Measurements from ENCODE around the gene COL5A2. TPM values are rescaled to one million over a fixed set of nuclear protein-coding genes. Genes with fewer than 3 reads are reported as not detected.
A peak's percentile ranks its signal among the peaks of the same experiment; 100 is the strongest.

Gene COL5A2
- total RNA-seq, 1 donor from 2014 or later = 29.8 TPM

DNA sequence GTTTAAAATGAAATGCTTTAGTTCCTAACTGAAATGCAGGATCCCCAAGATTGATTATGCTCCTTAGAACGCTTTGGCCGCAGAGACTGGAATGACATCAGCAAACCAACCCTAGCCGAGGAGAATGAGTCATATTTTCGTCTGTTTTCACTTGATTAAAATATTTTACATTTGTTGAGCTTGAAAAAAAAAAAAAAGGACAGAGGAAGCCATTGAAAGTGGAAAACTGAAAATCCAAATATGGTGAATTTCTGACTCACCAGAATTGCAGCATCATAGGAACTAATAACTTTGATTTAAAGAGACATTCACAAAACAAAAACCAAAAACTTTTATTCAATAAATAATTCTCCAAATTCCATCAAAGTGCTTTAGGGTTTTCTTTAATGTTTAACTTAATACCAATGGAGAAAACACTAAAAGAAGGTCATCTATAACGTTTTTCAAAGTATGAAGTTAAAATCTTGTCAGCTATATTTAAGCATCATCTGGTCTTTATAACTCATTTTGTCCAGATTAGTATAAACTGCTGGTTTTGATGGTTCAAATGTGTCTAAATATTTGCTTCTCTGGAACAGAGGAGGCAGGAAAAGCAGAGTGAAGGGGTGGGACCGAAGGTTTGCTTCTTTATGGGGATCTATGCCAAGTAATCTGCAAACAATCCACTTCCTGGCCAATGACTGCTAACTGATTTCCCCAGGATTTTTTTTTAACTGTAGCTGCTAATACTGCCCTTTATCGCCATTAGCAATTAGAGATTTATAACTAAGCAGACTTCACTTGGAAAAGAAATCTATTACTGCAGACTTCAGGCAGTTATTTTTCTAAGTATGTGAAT, 30.9 kb upstream of the COL5A2 start:
- Histone ChIP-seq H3K27ac (peak overlapping the region; percentile 72), H3K4me3 (peak overlapping the region; percentile 20), H3K36me3 (no peaks in the 10 kb centered on the region), H3K4me1 (peaks cover 4% of the 10 kb centered on the region), H3K9me3 (no peaks in the 10 kb centered on the region), H3K27me3 (no peaks in the 10 kb centered on the region)
- intact Hi-C loops (cut with DNase I) = no loop called here
- TF ChIP-seq, protein P1, sequence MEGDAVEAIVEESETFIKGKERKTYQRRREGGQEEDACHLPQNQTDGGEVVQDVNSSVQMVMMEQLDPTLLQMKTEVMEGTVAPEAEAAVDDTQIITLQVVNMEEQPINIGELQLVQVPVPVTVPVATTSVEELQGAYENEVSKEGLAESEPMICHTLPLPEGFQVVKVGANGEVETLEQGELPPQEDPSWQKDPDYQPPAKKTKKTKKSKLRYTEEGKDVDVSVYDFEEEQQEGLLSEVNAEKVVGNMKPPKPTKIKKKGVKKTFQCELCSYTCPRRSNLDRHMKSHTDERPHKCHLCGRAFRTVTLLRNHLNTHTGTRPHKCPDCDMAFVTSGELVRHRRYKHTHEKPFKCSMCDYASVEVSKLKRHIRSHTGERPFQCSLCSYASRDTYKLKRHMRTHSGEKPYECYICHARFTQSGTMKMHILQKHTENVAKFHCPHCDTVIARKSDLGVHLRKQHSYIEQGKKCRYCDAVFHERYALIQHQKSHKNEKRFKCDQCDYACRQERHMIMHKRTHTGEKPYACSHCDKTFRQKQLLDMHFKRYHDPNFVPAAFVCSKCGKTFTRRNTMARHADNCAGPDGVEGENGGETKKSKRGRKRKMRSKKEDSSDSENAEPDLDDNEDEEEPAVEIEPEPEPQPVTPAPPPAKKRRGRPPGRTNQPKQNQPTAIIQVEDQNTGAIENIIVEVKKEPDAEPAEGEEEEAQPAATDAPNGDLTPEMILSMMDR (IDR thresholded peaks at IDR 0.05) = no peak
- DNase-seq = no peak
- ATAC-seq = no peak

DNA sequence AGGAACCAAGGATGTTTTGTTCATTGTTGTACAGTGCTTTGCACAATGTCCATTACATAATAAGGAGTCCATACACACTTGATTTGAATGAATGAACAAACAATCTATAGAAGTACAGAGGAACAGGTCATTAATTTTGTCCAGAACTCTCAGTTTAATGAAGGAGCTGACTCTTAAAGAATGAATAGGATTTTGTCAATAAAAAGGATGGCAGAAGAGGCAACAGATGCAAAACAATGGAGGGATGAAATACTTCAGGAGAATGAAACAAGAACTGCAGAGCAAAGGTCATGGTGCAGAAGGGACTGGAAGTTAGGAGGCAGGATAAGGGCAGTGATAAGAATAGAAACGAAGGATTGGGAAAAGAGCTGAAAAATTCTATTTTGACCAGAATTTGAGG, 28.7 kb upstream of the COL5A2 start:
- ATAC-seq (no peak), DNase-seq (no peak)
- intact Hi-C loops (cut with DNase I) = no loop called here
- H3K36me3 ChIP-seq = no peaks in the 10 kb centered on the region
- no peaks in the 10 kb centered on the region for H3K27me3 ChIP-seq
- no peak overlapping the region for H3K4me3 ChIP-seq
- H3K4me1 ChIP-seq = peaks cover 4% of the 10 kb centered on the region
- no peaks in the 10 kb centered on the region for H3K9me3 ChIP-seq
- TF ChIP-seq, protein P1 (IDR thresholded peaks at IDR 0.05) = no peak
- no peak overlapping the region for H3K27ac ChIP-seq

DNA sequence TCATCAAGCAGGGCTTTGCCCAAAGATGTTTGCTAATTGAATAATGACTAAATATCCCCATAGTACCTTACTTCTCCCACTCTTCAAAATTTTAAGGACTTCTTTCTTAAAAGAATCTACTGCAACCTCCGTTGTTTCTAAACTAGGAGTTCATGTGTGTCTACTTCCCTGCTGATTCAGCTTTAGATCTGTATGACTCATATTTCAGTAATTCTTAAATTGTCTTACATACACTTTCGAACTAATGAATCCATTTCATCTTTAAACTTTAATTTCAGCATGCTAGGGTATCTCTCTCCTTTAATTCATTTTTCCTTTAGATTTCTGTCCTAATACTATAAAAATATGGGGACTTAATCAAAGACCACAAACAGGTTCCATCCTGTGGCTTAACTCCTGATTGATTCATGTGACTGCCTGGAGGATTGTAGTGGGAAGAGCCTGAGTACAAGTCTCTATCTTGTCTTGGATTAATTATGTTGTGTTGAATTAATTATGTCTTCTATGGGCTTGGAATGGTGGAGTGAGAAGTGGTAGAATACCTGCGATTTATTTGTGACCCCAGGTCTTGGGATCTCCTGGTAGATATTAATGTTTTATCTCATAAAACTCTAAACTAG, 24.9 kb upstream of the COL5A2 start:
- Histone ChIP-seq H3K9me3 (no peaks in the 10 kb centered on the region), H3K36me3 (no peaks in the 10 kb centered on the region), H3K27ac (no peak overlapping the region), H3K27me3 (no peaks in the 10 kb centered on the region), H3K4me1 (no peaks in the 10 kb centered on the region), H3K4me3 (no peak overlapping the region)
- intact Hi-C loops (cut with DNase I) = no loop called here
- TF ChIP-seq, protein P1 (IDR thresholded peaks at IDR 0.05) = no peak
- ATAC-seq (no peak), DNase-seq (no peak)

DNA sequence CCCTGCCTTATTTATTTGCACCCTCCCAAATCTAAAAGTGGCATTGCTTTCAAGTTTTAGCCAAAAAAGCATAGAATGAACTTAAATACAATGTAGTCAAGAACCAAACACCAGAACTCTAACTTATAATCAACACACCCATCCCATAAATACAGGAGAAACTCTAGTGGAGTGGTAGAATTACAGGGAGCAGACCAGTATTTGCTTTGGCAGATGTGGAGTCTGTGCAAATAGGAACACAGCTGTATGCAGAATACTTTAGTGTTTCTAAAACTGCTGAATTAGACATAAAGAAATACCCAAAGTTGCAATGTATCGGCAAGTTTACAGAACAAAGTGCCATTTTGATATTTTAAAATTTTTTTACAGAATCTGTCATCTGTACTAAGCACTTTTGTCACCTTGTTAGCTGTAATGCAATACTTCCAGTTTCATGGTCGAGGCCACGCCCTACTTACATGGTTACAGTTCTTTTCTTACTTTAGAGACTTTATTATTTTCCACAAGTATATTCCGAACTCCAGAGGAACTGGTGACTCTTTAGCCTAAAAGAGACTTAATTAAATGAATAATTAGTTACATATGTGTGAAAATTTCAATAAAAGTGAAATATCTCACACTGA, 23.7 kb upstream of the COL5A2 start:
- DNase-seq (no peak), ATAC-seq (no peak)
- H3K36me3 ChIP-seq = no peaks in the 10 kb centered on the region
- no peak overlapping the region for H3K4me3 ChIP-seq
- H3K27ac ChIP-seq = no peak overlapping the region
- no peaks in the 10 kb centered on the region for H3K27me3 ChIP-seq
- TF ChIP-seq, protein P1 (IDR thresholded peaks at IDR 0.05) = no peak
- H3K9me3 ChIP-seq = no peaks in the 10 kb centered on the region
- intact Hi-C loops (cut with DNase I) = no loop called here
- no peaks in the 10 kb centered on the region for H3K4me1 ChIP-seq

DNA sequence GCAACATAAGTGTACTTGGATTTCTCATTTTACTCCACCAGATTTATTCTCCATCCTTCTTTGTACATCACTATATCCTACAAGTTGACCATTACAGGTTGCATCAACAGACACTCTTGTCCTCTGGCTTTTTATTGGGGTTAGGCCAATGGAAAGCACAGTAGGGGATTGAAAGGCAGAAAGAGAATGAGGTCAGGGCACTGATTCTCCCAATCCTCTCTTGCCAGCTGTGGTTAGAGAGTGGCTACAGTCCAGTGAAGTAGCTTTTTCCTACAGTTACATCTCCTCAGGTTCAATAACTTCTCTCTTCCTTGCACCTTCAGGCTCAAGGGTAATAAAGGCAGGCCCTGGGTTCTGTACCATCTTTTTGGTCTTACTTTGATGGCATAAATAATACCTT, 20.2 kb upstream of the COL5A2 start:
- no peaks in the 10 kb centered on the region for H3K27me3 ChIP-seq
- TF ChIP-seq, protein P1 (IDR thresholded peaks at IDR 0.05) = no peak
- ATAC-seq (no peak), DNase-seq (no peak)
- no peak overlapping the region for H3K27ac ChIP-seq
- H3K36me3 ChIP-seq = no peaks in the 10 kb centered on the region
- no peaks in the 10 kb centered on the region for H3K9me3 ChIP-seq
- no peak overlapping the region for H3K4me3 ChIP-seq
- intact Hi-C loops (cut with DNase I) = no loop called here
- no peaks in the 10 kb centered on the region for H3K4me1 ChIP-seq

All from upper lobe of right lung (tissue), 1 donor.